GM12874 (cell line): Measurements from ENCODE around the gene CA9.

Experiments
- TF ChIP-seq, protein P1 (sequence below): IDR thresholded peaks from 2 replicates; pipeline ENCODE4 v1.5.1; 2011; ENCODE audit warnings: low read depth, mild to moderate bottlenecking, control low read depth, low read length, moderate library complexity; ENCODE audit not compliant: insufficient read depth

Gene CA9

DNA sequence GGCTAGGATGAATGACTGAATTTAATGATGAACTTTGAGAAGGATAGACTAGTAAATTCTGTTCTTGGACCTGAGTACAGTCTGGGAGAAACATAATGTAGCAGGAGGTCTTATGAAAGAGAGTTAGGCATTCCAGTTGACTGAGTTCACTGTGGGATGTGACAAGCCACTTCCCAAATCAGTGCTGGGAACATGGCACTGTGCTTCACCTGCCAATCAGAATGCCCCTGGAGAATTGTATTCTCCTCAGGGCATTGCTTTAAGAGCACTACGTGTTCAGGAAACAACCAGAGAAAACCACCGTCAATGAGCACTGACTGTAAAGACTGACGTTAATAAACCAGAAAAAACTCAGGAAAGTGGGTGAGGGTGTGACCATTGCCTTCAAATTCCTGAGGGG, 14.4 kb upstream of the CA9 start:
- TF ChIP-seq, protein P1, sequence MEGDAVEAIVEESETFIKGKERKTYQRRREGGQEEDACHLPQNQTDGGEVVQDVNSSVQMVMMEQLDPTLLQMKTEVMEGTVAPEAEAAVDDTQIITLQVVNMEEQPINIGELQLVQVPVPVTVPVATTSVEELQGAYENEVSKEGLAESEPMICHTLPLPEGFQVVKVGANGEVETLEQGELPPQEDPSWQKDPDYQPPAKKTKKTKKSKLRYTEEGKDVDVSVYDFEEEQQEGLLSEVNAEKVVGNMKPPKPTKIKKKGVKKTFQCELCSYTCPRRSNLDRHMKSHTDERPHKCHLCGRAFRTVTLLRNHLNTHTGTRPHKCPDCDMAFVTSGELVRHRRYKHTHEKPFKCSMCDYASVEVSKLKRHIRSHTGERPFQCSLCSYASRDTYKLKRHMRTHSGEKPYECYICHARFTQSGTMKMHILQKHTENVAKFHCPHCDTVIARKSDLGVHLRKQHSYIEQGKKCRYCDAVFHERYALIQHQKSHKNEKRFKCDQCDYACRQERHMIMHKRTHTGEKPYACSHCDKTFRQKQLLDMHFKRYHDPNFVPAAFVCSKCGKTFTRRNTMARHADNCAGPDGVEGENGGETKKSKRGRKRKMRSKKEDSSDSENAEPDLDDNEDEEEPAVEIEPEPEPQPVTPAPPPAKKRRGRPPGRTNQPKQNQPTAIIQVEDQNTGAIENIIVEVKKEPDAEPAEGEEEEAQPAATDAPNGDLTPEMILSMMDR, result no peak

GRCh38 chr9:35660966-35661415, 12.7 kb upstream of the CA9 start:
- TF ChIP-seq, protein P1, result no peak

DNA sequence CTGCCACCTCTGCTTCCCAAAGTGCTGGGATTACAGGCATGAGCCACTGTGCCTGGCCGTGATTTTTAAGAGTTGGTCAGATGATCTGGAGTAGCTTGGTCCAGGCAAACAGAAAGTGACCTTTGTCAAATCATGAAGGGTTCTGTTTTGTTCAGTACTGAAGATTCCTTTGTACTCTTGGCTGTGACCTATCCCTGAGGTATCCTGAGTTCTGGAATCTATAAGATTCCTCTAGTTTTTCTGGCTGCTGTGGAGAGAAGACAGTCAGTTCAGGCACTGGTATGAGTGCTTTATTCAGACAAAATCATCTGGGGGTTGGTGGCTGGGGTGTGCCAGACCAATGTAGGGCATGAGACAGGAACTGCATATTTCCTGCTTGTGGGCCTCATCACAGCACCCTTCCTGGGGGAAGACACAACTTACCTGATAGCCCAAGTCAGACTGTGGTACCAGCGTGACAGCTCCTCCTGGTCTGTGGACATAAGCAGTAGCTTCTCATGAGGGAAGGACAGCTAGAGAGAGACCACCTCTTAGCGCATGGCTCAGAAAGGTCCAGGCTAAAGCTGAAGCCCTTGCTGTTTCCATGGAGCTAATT, 11.9 kb upstream of the CA9 start:
- TF ChIP-seq, protein P1, result no peak

- TF ChIP-seq, protein P1, result no peak
These were observed 11.3 kb upstream of the CA9 start for GRCh38 chr9:35662437-35662836.

DNA sequence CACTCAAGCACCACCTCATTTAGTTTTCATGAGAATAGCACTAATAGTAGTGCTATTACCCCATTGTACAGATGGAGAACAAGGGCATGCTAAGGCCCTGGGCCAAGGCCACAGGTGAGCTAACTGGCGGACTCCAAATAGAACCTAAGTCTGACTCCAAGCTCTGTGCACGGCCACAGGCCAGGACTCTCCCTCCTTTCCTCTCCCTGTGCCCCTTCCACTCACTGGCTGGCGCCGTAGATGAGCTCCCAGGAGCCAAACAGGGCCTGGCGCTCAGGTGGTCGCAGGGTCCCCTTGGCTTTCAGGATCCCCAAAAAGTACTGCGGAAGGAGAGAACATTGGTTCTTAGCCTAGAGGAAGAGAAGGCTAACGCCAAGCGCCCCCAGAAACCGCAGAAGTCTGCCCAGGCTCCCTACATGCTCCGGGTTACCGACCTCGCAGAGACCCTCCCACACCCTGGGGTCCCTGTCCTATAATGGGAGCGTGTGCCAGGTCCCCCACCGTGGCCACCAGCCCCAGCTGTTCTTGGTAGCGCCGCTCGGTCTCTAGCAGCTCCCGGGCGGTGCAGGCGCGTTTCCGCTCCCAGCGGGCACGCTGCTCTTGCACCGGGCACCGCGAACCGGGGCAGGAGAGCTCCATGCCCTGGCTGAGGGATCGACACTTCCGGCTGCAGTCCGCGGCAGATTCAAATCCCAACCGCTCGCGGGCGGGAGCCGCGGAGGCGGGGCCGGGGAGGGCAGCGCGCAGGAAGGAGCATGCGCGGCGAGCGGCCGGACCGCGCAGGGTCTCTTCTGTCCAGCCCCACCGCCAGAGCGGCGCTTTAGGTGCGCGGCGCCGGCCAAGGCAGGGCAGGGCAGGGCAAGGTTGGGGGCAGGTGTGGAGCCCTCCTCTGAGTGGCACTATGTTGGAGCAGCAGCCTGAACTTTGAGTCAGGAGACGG, 8.9 kb upstream of the CA9 start, which contains the start of gene ARHGEF39:
ARHGEF39 (minus strand) TSS at position 665 of the 940 bp plus-strand sequence; CDS start at position 639, 26 bp downstream.
- TF ChIP-seq, protein P1, result peak; percentile 53

DNA sequence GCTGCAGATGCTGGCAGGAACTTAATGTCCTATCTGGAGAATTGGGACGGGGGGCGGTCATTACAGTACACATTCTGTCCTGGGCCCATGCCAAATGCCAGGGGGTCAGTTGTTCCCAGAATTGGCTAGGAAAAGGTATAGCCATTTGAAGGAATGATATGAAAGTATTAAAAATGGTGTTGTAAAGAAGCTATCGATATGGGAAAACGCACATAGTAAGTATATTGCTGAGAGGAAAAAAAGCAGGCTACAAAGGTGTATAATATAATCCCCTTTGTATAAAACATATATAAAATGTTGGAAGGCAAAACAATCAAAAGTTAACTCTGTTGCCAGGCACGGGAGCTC, 8.3 kb upstream of the CA9 start:
- TF ChIP-seq, protein P1, result no peak

DNA sequence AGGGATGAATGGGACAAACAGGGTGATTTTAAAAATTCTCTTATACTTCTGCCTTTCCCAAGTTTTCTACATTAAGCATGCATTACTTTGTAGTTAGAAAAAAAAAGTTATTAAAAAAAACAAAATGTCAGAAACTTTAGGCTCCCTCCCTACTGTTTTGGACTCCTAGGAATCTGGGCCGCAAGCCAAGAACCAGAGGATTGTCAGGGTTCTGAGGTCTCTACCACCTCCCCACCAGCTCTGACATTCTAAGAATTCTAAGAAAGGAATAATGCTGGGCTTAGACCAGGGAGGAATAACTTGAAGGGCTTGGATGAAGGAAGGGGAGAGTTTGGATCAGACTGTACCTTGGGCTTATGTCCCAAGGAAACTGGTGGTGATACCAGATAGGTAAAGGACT, 7.7 kb upstream of the CA9 start:
- TF ChIP-seq, protein P1, result no peak
